GM13976 (cell line): ENCODE results near the gene STX16.

Experiments
- DNase-seq: peaks from one replicate; pipeline ENCODE4 v3.0.0; 2012; ENCODE audit warnings: low spot score
- CTCF ChIP-seq: IDR thresholded peaks from 2 replicates; pipeline ENCODE4 v1.5.1; 2012; ENCODE audit warnings: borderline replicate concordance, mild to moderate bottlenecking; ENCODE audit not compliant: insufficient read depth; ENCODE audit errors: extremely low read depth, missing control alignments, control extremely low read depth
- in situ Hi-C: fragments of 300-500 bp; cut with MboI; formaldehyde crosslinking; loops from one replicate; pipeline ENCODE4 v1.12.0; 2022; ENCODE audit warnings: low sequenced_read_pairs, mixed read lengths, inconsistent platforms; ENCODE audit not compliant: unreplicated experiment

The STX16 gene

GRCh38 chr20:58630063-58630462 is 21.0 kb upstream of the STX16 start:
- in situ Hi-C loops: loop anchor here (25.0 kb wide), 1 partner anchor 393 kb away; the partner anchor contains the start of gene ANKRD60
- no peak for DNase-seq
- TF ChIP-seq CTCF: no peak

GRCh38 chr20:58633161-58634053 is 17.7 kb upstream of the STX16 start:
- no peak for DNase-seq
- in situ Hi-C loops: loop anchor here (25.0 kb wide), 1 partner anchor 396 kb away; the partner anchor contains the start of gene ANKRD60
- TF ChIP-seq CTCF: no peak

GRCh38 chr20:58634059-58634458 is 17.0 kb upstream of the STX16 start:
- TF ChIP-seq CTCF: no peak
- no peak for DNase-seq
- in situ Hi-C loops: loop anchor here (25.0 kb wide), 1 partner anchor 397 kb away; the partner anchor contains the start of gene ANKRD60

GRCh38 chr20:58634521-58635278 is 16.4 kb upstream of the STX16 start:
- in situ Hi-C loops: loop anchor here (25.0 kb wide), 1 partner anchor 397 kb away; the partner anchor contains the start of gene ANKRD60
- TF ChIP-seq CTCF: no peak
- peak; percentile 69 for DNase-seq

GRCh38 chr20:58635279-58635665 is 15.8 kb upstream of the STX16 start:
- DNase-seq: no peak
- in situ Hi-C loops: loop anchor here (25.0 kb wide), 1 partner anchor 398 kb away; the partner anchor contains the start of gene ANKRD60
- no peak for TF ChIP-seq CTCF

GRCh38 chr20:58636396-58636982 is 14.6 kb upstream of the STX16 start:
- no peak for TF ChIP-seq CTCF
- in situ Hi-C loops: loop anchor here (25.0 kb wide), 1 partner anchor 399 kb away; the partner anchor contains the start of gene ANKRD60
- DNase-seq: no peak
